ENCODE results near the gene NUSAP1. TPM values are rescaled to one million over a fixed set of nuclear protein-coding genes. Genes with fewer than 3 reads are reported as not detected.

NUSAP1 gene
- polyA plus RNA-seq, 2 of the 4 experiments (the other 2 are of a cell fraction) = 103 to 110 TPM

- H3K9me3 ChIP-seq = no peaks in the 10 kb centered on the region
- peaks cover 12% of the 10 kb centered on the region for H3K4me1 ChIP-seq
- ChIA-PET CTCF (interaction anchor here (0.7 to 1.2 kb wide), 6 partner anchors 21 to 427 kb away, joined by 3 to 5 read pairs (median 3); no protein-coding TSS in a partner anchor), POLR2A (no interaction called here)
- DNase-seq (ENCODE audit: low read depth in 1 of 2, low spot score in 1 of 2) (no peak), ATAC-seq (no peak), FAIRE-seq (no peak)
- WGBS (ENCODE audit: missing lambda C conversion rate) = 75% methylated on average over 6 of the region's 6 CpGs
- peak overlapping the region; percentile 88 to 93 for H3K27ac ChIP-seq
- peak overlapping the region; percentile 90 for H3K4me3 ChIP-seq
- peak overlapping the region; percentile 89 for H3K4me2 ChIP-seq
- no peak for TF ChIP-seq EHF (CRISPR knock-in tag; IDR thresholded peaks at IDR 0.05)
- TF ChIP-seq HDAC2 (IDR thresholded peaks at IDR 0.05) = no peak
- TF ChIP-seq, protein P1, sequence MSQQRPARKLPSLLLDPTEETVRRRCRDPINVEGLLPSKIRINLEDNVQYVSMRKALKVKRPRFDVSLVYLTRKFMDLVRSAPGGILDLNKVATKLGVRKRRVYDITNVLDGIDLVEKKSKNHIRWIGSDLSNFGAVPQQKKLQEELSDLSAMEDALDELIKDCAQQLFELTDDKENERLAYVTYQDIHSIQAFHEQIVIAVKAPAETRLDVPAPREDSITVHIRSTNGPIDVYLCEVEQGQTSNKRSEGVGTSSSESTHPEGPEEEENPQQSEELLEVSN (IDR thresholded peaks at IDR 0.05; ENCODE audit: borderline replicate concordance, low read depth) = no peak
- TF ChIP-seq ZFP36 (IDR thresholded peaks at IDR 0.05; ENCODE audit: borderline replicate concordance, partially characterized antibody) = no peak
- no peak for TF ChIP-seq HOXA7 (CRISPR knock-in tag; IDR thresholded peaks at IDR 0.05)
Observed at GRCh38 chr15:41331281-41331680, 1.4 kb upstream of the NUSAP1 start.

- H3K9me3 ChIP-seq = no peaks in the 10 kb centered on the region
- ATAC-seq (peak in 1 of 2 experiments; percentile 79; a peak in 2 of 6 replicates), FAIRE-seq (no peak), DNase-seq (ENCODE audit: low read depth in 1 of 2, low spot score in 1 of 2) (peak in 1 of 2 experiments; percentile 40)
- no peak for TF ChIP-seq USF2 (IDR thresholded peaks at IDR 0.05)
- TF ChIP-seq HOXB13 (CRISPR knock-in tag; IDR thresholded peaks at IDR 0.05; ENCODE audit: low read depth) = no peak
- peak; percentile 48; the same call in 1 of the 3 replicates for TF ChIP-seq SMC3 (IDR thresholded peaks at IDR 0.05)
- peak in 1 of 2 experiments; percentile 44; a peak in 2 of 5 replicates for TF ChIP-seq RAD21 (conservative IDR thresholded peaks at IDR 0.05 in 1 of 2, IDR thresholded peaks at IDR 0.05 in 1 of 2)
- no peak for TF ChIP-seq JUNB (IDR thresholded peaks at IDR 0.05)
- ChIA-PET POLR2A (interaction anchor here (0.6 to 1.4 kb wide), 7 partner anchors 8 to 100 kb away, joined by 3 to 4 read pairs (median 3); no protein-coding TSS in a partner anchor), CTCF (interaction anchor here (0.8 to 1.2 kb wide), 6 partner anchors 15 to 428 kb away, joined by 3 to 4 read pairs (median 4); no protein-coding TSS in a partner anchor)
- WGBS (ENCODE audit: missing lambda C conversion rate) = 1% methylated on average over 11 of the region's 14 CpGs
- peak overlapping the region; percentile 88 to 93 for H3K27ac ChIP-seq
- H3K4me1 ChIP-seq = peaks cover 12% of the 10 kb centered on the region
- peak overlapping the region; percentile 89 for H3K4me2 ChIP-seq
- peak overlapping the region; percentile 90 for H3K4me3 ChIP-seq
Observed at GRCh38 chr15:41331833-41332193, 868 bp upstream of the NUSAP1 start.

- no peak for TF ChIP-seq NR3C1 (IDR thresholded peaks at IDR 0.05)
- peak; percentile 54 to 89; a peak in 3 of 4 replicates for TF ChIP-seq CEBPB (IDR thresholded peaks at IDR 0.05)
- peak overlapping the region; percentile 88 for H3K4me2 ChIP-seq
- ChIA-PET POLR2A (interaction anchor here (1.0 to 1.4 kb wide), 3 partner anchors 17 to 94 kb away, joined by 3 to 4 read pairs (median 3); no protein-coding TSS in a partner anchor), CTCF (interaction anchor here (0.8 to 1.5 kb wide), 14 partner anchors 11 to 392 kb away, joined by 3 to 5 read pairs (median 4); partner anchors contain the start of genes CHP1 and EXD1)
- WGBS (ENCODE audit: missing lambda C conversion rate) = 1% methylated on average over 14 of the region's 26 CpGs
- peak; percentile 66 to 77 for ATAC-seq
- no peaks in the 10 kb centered on the region for H3K9me3 ChIP-seq
- H3K27ac ChIP-seq = peak overlapping the region; percentile 75 to 91
- peak in 1 of 2 experiments; percentile 42 for DNase-seq (ENCODE audit: low read depth in 1 of 2, low spot score in 1 of 2)
- peak overlapping the region; percentile 57 for H3K4me3 ChIP-seq
- peaks cover 21% of the 10 kb centered on the region for H3K4me1 ChIP-seq
- FAIRE-seq = no peak
Observed at GRCh38 chr15:41333026-41333562, 413 bp downstream of the NUSAP1 start.

- FAIRE-seq = no peak
- Histone ChIP-seq H3K27ac (peak overlapping the region; percentile 75 to 91), H3K4me1 (peaks cover 22% of the 10 kb centered on the region), H3K9me3 (no peaks in the 10 kb centered on the region), H3K4me3 (peak overlapping the region; percentile 57), H3K4me2 (peak overlapping the region; percentile 88)
- WGBS (ENCODE audit: missing lambda C conversion rate) = 29% methylated on average over 12 of the region's 12 CpGs
- ChIA-PET POLR2A (no interaction called here), CTCF (no interaction called here)
- ATAC-seq = no peak
- TF ChIP-seq HMGXB4 (CRISPR knock-in tag; IDR thresholded peaks at IDR 0.05; ENCODE audit: borderline replicate concordance) (no peak), FOXS1 (CRISPR knock-in tag; IDR thresholded peaks at IDR 0.05) (no peak), PHF8 (IDR thresholded peaks at IDR 0.05; ENCODE audit: borderline replicate concordance, low read depth) (no peak), POLR2AphosphoS2 (conservative IDR thresholded peaks at IDR 0.05; ENCODE audit: low read length) (no peak), HOXB13 (CRISPR knock-in tag; IDR thresholded peaks at IDR 0.05; ENCODE audit: low read depth) (no peak), NFE2L2 (conservative IDR thresholded peaks at IDR 0.05; ENCODE audit: low read length) (no peak), ZSCAN20 (CRISPR knock-in tag; IDR thresholded peaks at IDR 0.05) (no peak), CEBPB (IDR thresholded peaks at IDR 0.05) (no peak), NPAS2 (CRISPR knock-in tag; IDR thresholded peaks at IDR 0.05; ENCODE audit: borderline replicate concordance) (no peak), SMC3 (IDR thresholded peaks at IDR 0.05) (no peak), CHD2 (IDR thresholded peaks at IDR 0.05; ENCODE audit: low read length, partially characterized antibody) (no peak), CBX2 (IDR thresholded peaks at IDR 0.05; ENCODE audit: borderline replicate concordance, low read depth) (no peak), FOSB (CRISPR knock-in tag; IDR thresholded peaks at IDR 0.05) (no peak), ESRRA (IDR thresholded peaks at IDR 0.05; ENCODE audit: borderline replicate concordance, low read length) (no peak), KDM1A (IDR thresholded peaks at IDR 0.05; ENCODE audit: low read depth) (no peak), TP53 (CRISPR knock-in tag; IDR thresholded peaks at IDR 0.05) (no peak)
- peak in 1 of 2 experiments; percentile 6 for DNase-seq (ENCODE audit: low read depth in 1 of 2, low spot score in 1 of 2)
Observed at GRCh38 chr15:41334293-41335120, 1.8 kb downstream of the NUSAP1 start.
